Spinal cord (tissue), 10 donors: ENCODE data around the gene CDK1. TPM values are rescaled to one million over a fixed set of nuclear protein-coding genes. Genes with fewer than 3 reads are reported as not detected.

ENCODE experiments used
- DNase-seq, 6 donors: peaks; one replicate each; pipeline versions ENCODE4 v3.0.0 to v3.0.0-alpha.2; 2013 to 2015; ENCODE audit warnings: low spot score in 6 of 6, low read depth in 4 of 6
- H3K27ac ChIP-seq: one replicate; pipeline ENCODE4 v1.5.1; 2013; ENCODE audit warnings: low read depth, low read length, control low read depth
- H3K27me3 ChIP-seq: one replicate; pipeline ENCODE4 v1.6.1; 2013; ENCODE audit warnings: low read length; ENCODE audit not compliant: control insufficient read depth, insufficient read depth
- H3K36me3 ChIP-seq: one replicate; pipeline ENCODE4 v1.6.1; 2013; ENCODE audit warnings: low read length; ENCODE audit not compliant: control insufficient read depth, insufficient read depth
- H3K4me1 ChIP-seq: one replicate; pipeline ENCODE4 v1.6.1; 2013; ENCODE audit warnings: low read length; ENCODE audit not compliant: control insufficient read depth, insufficient read depth
- H3K4me3 ChIP-seq: one replicate; pipeline ENCODE4 v1.5.1; 2013; ENCODE audit warnings: low read depth, low read length, control low read depth
- H3K9me3 ChIP-seq: one replicate; pipeline ENCODE4 v1.6.1; 2013; ENCODE audit warnings: low read length; ENCODE audit not compliant: control insufficient read depth, insufficient read depth
- WGBS: methylation state at CpG from one replicate; pipeline ENCODE4 v1.1.5; 2013; ENCODE audit warnings: missing lambda C conversion rate; ENCODE audit not compliant: insufficient coverage; 5-methylcytosine and 5-hydroxymethylcytosine counted together
- polyA plus RNA-seq, 2 donors: library from polyadenylated mRNA; unstranded; fragments of 120-200 nt; gene quantifications; one replicate each; pipeline ENCODE4 v1.2.1, GENCODE V29; 2013; ENCODE audit not compliant: insufficient read length in 2 of 2
- total RNA-seq, 2 donors: library from RNA; depleted of rRNA in 1 of 2; stranded (reverse); fragments of 120-200 nt in 1 of 2; fragments of >200 nt in 1 of 2; gene quantifications; one replicate each; pipeline versions ENCODE4 v1.2.3 to v1.2.4, GENCODE V29; 2013 to 2014
- donor health status: healthy.

Gene CDK1
- total and polyA plus RNA-seq, 4 donors = 38.7 to 49.0 (median 45.0) TPM

- Histone ChIP-seq H3K27ac (no peak overlapping the region), H3K4me3 (no peak overlapping the region), H3K27me3 (peaks cover 29% of the 10 kb centered on the region), H3K36me3 (no peaks in the 10 kb centered on the region), H3K4me1 (peaks cover 18% of the 10 kb centered on the region), H3K9me3 (no peaks in the 10 kb centered on the region)
- DNase-seq = no peak
- 60% methylated on average over 1 of the region's 2 CpGs for WGBS
These were observed 43.0 kb upstream of the CDK1 start for GRCh38 chr10:60735244-60735643.

GRCh38 chr10:60737242-60737641 is 41.0 kb upstream of the CDK1 start:
- peaks cover 24% of the 10 kb centered on the region for H3K27me3 ChIP-seq
- no peaks in the 10 kb centered on the region for H3K9me3 ChIP-seq
- no peaks in the 10 kb centered on the region for H3K36me3 ChIP-seq
- no peak for DNase-seq
- 83% methylated on average over 3 of the region's 5 CpGs for WGBS
- no peak overlapping the region for H3K4me3 ChIP-seq
- peaks cover 17% of the 10 kb centered on the region for H3K4me1 ChIP-seq
- H3K27ac ChIP-seq = no peak overlapping the region

- Histone ChIP-seq H3K4me3 (no peak overlapping the region), H3K27me3 (peaks cover 6% of the 10 kb centered on the region), H3K27ac (no peak overlapping the region), H3K4me1 (no peaks in the 10 kb centered on the region), H3K36me3 (no peaks in the 10 kb centered on the region), H3K9me3 (no peaks in the 10 kb centered on the region)
- no peak for DNase-seq
These were observed 38.7 kb upstream of the CDK1 start for GRCh38 chr10:60739558-60739957.

GRCh38 chr10:60742512-60742911 is 35.8 kb upstream of the CDK1 start:
- Histone ChIP-seq H3K27me3 (no peaks in the 10 kb centered on the region), H3K36me3 (no peaks in the 10 kb centered on the region), H3K4me3 (no peak overlapping the region), H3K27ac (no peak overlapping the region), H3K9me3 (no peaks in the 10 kb centered on the region), H3K4me1 (no peaks in the 10 kb centered on the region)
- DNase-seq = no peak
- 66% methylated on average over 3 of the region's 3 CpGs for WGBS

- no peaks in the 10 kb centered on the region for H3K27me3 ChIP-seq
- H3K4me3 ChIP-seq = no peak overlapping the region
- H3K4me1 ChIP-seq = no peaks in the 10 kb centered on the region
- DNase-seq = no peak
- WGBS = 38% methylated on average over 1 of the region's 2 CpGs
- no peaks in the 10 kb centered on the region for H3K9me3 ChIP-seq
- no peak overlapping the region for H3K27ac ChIP-seq
- H3K36me3 ChIP-seq = no peaks in the 10 kb centered on the region
These were observed 30.3 kb upstream of the CDK1 start for GRCh38 chr10:60747817-60748469.

GRCh38 chr10:60753152-60753551 is 25.1 kb upstream of the CDK1 start:
- Histone ChIP-seq H3K36me3 (no peaks in the 10 kb centered on the region), H3K27me3 (no peaks in the 10 kb centered on the region), H3K4me1 (no peaks in the 10 kb centered on the region), H3K27ac (no peak overlapping the region), H3K9me3 (no peaks in the 10 kb centered on the region), H3K4me3 (no peak overlapping the region)
- DNase-seq = no peak
- WGBS = 100% methylated on average over 1 of the region's 1 CpG

GRCh38 chr10:60753817-60754216 is 24.5 kb upstream of the CDK1 start:
- H3K27me3 ChIP-seq = no peaks in the 10 kb centered on the region
- WGBS = no CpG with 5 or more reads among the region's 5 CpGs

GRCh38 chr10:60757420-60757895 is 20.8 kb upstream of the CDK1 start:
- Histone ChIP-seq H3K4me1 (no peaks in the 10 kb centered on the region), H3K27ac (no peak overlapping the region), H3K4me3 (no peak overlapping the region), H3K27me3 (no peaks in the 10 kb centered on the region), H3K9me3 (no peaks in the 10 kb centered on the region), H3K36me3 (no peaks in the 10 kb centered on the region)
- no CpG with 5 or more reads among the region's 3 CpGs for WGBS
- no peak for DNase-seq

More at GRCh38 chr10:60753817-60754216, 24.5 kb upstream of the CDK1 start:
- Histone ChIP-seq H3K27ac (no peak overlapping the region), H3K36me3 (no peaks in the 10 kb centered on the region), H3K4me1 (no peaks in the 10 kb centered on the region), H3K4me3 (no peak overlapping the region), H3K9me3 (no peaks in the 10 kb centered on the region)
- no peak for DNase-seq

GRCh38 chr10:60759181-60759580 is 19.1 kb upstream of the CDK1 start:
- no peak overlapping the region for H3K4me3 ChIP-seq
- no peaks in the 10 kb centered on the region for H3K27me3 ChIP-seq
- H3K4me1 ChIP-seq = no peaks in the 10 kb centered on the region
- DNase-seq = no peak
- H3K36me3 ChIP-seq = no peaks in the 10 kb centered on the region
- 83% methylated on average over 6 of the region's 6 CpGs for WGBS
- no peaks in the 10 kb centered on the region for H3K9me3 ChIP-seq
- no peak overlapping the region for H3K27ac ChIP-seq

- Histone ChIP-seq H3K9me3 (no peaks in the 10 kb centered on the region), H3K36me3 (no peaks in the 10 kb centered on the region)
These were observed 17.5 kb upstream of the CDK1 start for GRCh38 chr10:60760711-60761210.

More at GRCh38 chr10:60760711-60761210, 17.5 kb upstream of the CDK1 start:
- no peaks in the 10 kb centered on the region for H3K4me1 ChIP-seq
- H3K27ac ChIP-seq = no peak overlapping the region
- H3K4me3 ChIP-seq = no peak overlapping the region
- H3K27me3 ChIP-seq = no peaks in the 10 kb centered on the region
- no peak for DNase-seq
